Activated B cell treated with CpG ODN at 0.5 μM for 24 hours (primary cell): ENCODE results near the gene LCP2. TPM values are rescaled to one million over a fixed set of nuclear protein-coding genes. Genes with fewer than 3 reads are reported as not detected.

Source experiments
- ATAC-seq: fragments of 200-7000 bp; cut with Tn5 transposase; one replicate; pipeline ENCODE4 v1.10.0; 2021; ENCODE audit warnings: low read depth, mild to moderate bottlenecking, moderate library complexity
- CTCF ChIA-PET: fragments of 350-600 bp; sonication (Branson Sonifier 250); formaldehyde crosslinking; loops from one replicate; lab custom pipeline; 2021; ENCODE audit warnings: antibody characterized with exemption; lab: Charles Lee
- POLR2A ChIA-PET: fragments of 350-600 bp; sonication (Branson Sonifier 250); formaldehyde crosslinking; loops from one replicate; lab custom pipeline; 2021; ENCODE audit warnings: antibody characterized with exemption; lab: Charles Lee
- DNase-seq: peaks from one replicate; pipeline ENCODE4 v3.0.0; 2022
- H3K27ac Mint-ChIP-seq: one replicate; pipeline ENCODE4 v1.8.0; 2020; ENCODE audit warnings: mixed read lengths
- H3K27me3 Mint-ChIP-seq: one replicate; pipeline ENCODE4 v1.8.0; 2021; ENCODE audit warnings: mixed read lengths
- H3K36me3 Mint-ChIP-seq: one replicate; pipeline ENCODE4 v1.8.0; 2021; ENCODE audit warnings: low read depth, mixed read lengths
- H3K4me1 Mint-ChIP-seq: one replicate; pipeline ENCODE4 v1.8.0; 2021; ENCODE audit warnings: mixed read lengths
- H3K4me3 Mint-ChIP-seq: one replicate; pipeline ENCODE4 v1.8.0; 2020; ENCODE audit warnings: mild to moderate bottlenecking, mixed read lengths
- H3K9me3 Mint-ChIP-seq: one replicate; pipeline ENCODE4 v1.8.0; 2020; ENCODE audit warnings: mixed read lengths
- CTCF ChIP-seq: fragments of 200-600 bp; IDR thresholded peaks from one replicate; pipeline ENCODE4 v1.8.0; 2022; ENCODE audit warnings: antibody characterized with exemption, mild to moderate bottlenecking
- intact Hi-C: fragments of 100-400 bp; cut with micrococcal nuclease; formaldehyde crosslinking; loops from one replicate; pipeline ENCODE4 v1.15.1; 2024
- total RNA-seq: library from RNA; stranded (reverse); gene quantifications from 2 replicates; pipeline ENCODE4 v1.2.3, GENCODE V29; 2022

The LCP2 gene
- total RNA-seq, 1 donor from 2014 or later: 8.5 TPM

- Mint-ChIP-seq H3K27me3 (no peaks in the 10 kb centered on the region), H3K36me3 (no peaks in the 10 kb centered on the region), H3K4me3 (no peak overlapping the region), H3K27ac (peak overlapping the region; percentile 41), H3K9me3 (no peaks in the 10 kb centered on the region), H3K4me1 (peaks cover 55% of the 10 kb centered on the region)
- DNase-seq (no peak), ATAC-seq (no peak)
- TF ChIP-seq CTCF: no peak
- ChIA-PET CTCF (interaction anchor here (1.2 to 15.7 kb wide), 6 partner anchors 18 to 74 kb away, joined by 3 to 289 read pairs (median 6); partner anchors contain the start of gene LCP2), POLR2A (interaction anchor here (0.7 to 4.5 kb wide), 5 partner anchors 19 to 64 kb away, joined by 3 to 69 read pairs (median 9); no protein-coding TSS in a partner anchor)
- intact Hi-C loops: loop anchor here (5.0 kb wide), 1 partner anchor 693 kb away; the partner anchor contains the start of gene SPDL1
Measured at GRCh38 chr5:170275376-170275994, 22.1 kb downstream of the LCP2 start.

- Mint-ChIP-seq H3K36me3 (no peaks in the 10 kb centered on the region), H3K4me3 (no peak overlapping the region), H3K4me1 (peaks cover 48% of the 10 kb centered on the region), H3K27ac (no peak overlapping the region), H3K9me3 (no peaks in the 10 kb centered on the region), H3K27me3 (no peaks in the 10 kb centered on the region)
- ChIA-PET CTCF (interaction anchor here (1.1 to 15.7 kb wide), 10 partner anchors 19 to 147 kb away, joined by 3 to 289 read pairs (median 5); partner anchors contain the start of gene LCP2), POLR2A (interaction anchor here (0.5 to 2.1 kb wide), 5 partner anchors 16 to 1705 kb away, joined by 3 to 12 read pairs (median 7); no protein-coding TSS in a partner anchor)
- intact Hi-C loops: loop anchor here (1.0 kb wide), 2 partner anchors 65 to 146 kb away; no protein-coding TSS in a partner anchor
- TF ChIP-seq CTCF: no peak
- ATAC-seq (no peak), DNase-seq (no peak)
Measured at GRCh38 chr5:170273968-170274710, 23.4 kb downstream of the LCP2 start.

GRCh38 chr5:170270293-170271069 is 27.1 kb downstream of the LCP2 start:
- no peak for TF ChIP-seq CTCF
- ChIA-PET POLR2A (no interaction called here), CTCF (interaction anchor here (3.7 to 15.7 kb wide), 2 partner anchors 64 to 69 kb away, joined by 18 to 289 read pairs; no protein-coding TSS in a partner anchor)
- intact Hi-C loops: no loop called here
- no peak overlapping the region for H3K4me3 Mint-ChIP-seq
- DNase-seq: no peak
- no peaks in the 10 kb centered on the region for H3K9me3 Mint-ChIP-seq
- peaks cover 31% of the 10 kb centered on the region for H3K4me1 Mint-ChIP-seq
- no peaks in the 10 kb centered on the region for H3K27me3 Mint-ChIP-seq
- no peaks in the 10 kb centered on the region for H3K36me3 Mint-ChIP-seq
- ATAC-seq: no peak
- no peak overlapping the region for H3K27ac Mint-ChIP-seq

GRCh38 chr5:170269579-170269978 is 28.0 kb downstream of the LCP2 start:
- POLR2A ChIA-PET: interaction anchor here (2.4 kb wide), 1 partner anchor 69 kb away, joined by 9 read pairs; no protein-coding TSS in a partner anchor
- H3K36me3 Mint-ChIP-seq: no peaks in the 10 kb centered on the region

More at GRCh38 chr5:170269579-170269978, 28.0 kb downstream of the LCP2 start:
- no peaks in the 10 kb centered on the region for H3K27me3 Mint-ChIP-seq
- no peak overlapping the region for H3K4me3 Mint-ChIP-seq
- TF ChIP-seq CTCF: no peak
- no peaks in the 10 kb centered on the region for H3K9me3 Mint-ChIP-seq
- no peak for ATAC-seq
- H3K27ac Mint-ChIP-seq: no peak overlapping the region
- CTCF ChIA-PET: interaction anchor here (1.1 to 15.7 kb wide), 9 partner anchors 13 to 151 kb away, joined by 3 to 289 read pairs (median 9); no protein-coding TSS in a partner anchor
- intact Hi-C loops: loop anchor here (2.0 kb wide), 1 partner anchor 169 kb away; no protein-coding TSS in a partner anchor
- peaks cover 25% of the 10 kb centered on the region for H3K4me1 Mint-ChIP-seq
- no peak for DNase-seq
